Activated CD4-positive, alpha-beta T cell treated with anti-CD3 and anti-CD28 coated beads, Interleukin-2, amount 50 U/mL, for 16 hours (primary cell): ENCODE data around the gene SLC22A9.
"Not testable (repeated sequence)": the region's sequence is repeated elsewhere in the genome, so short reads cannot be mapped to it uniquely, and the experiment has no call there.

ENCODE experiments used
- DNase-seq: peaks from one replicate; pipeline ENCODE4 v3.0.0-alpha.2; 2020

The SLC22A9 gene

GRCh38 chr11:63369165-63369970, at the start of gene SLC22A9:
Gene SLC22A9, plus strand, starts transcription at chr11:63369785. Its CDS starts 272 bp downstream, at chr11:63370057.
- no peak for DNase-seq

DNA sequence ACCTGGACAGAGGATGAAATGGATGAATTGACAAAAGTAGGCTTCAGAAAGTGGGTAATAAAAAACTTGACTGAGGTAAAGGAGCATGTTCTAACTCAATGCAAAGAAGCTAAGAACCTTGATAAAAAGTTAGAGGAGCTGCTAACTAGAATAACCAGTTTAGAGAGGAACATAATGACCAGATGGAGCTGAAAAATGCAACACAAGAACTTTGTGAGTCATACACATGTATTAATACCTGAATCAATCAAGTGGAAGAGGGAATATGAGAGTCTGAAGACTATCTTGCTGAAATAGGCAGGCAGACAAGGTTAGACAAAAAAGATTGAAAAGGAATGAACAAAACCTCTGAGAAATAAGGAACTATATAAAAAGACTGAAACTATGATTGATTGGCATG, 47.9 kb upstream of the SLC22A9 start:
- DNase-seq: no peak

DNA sequence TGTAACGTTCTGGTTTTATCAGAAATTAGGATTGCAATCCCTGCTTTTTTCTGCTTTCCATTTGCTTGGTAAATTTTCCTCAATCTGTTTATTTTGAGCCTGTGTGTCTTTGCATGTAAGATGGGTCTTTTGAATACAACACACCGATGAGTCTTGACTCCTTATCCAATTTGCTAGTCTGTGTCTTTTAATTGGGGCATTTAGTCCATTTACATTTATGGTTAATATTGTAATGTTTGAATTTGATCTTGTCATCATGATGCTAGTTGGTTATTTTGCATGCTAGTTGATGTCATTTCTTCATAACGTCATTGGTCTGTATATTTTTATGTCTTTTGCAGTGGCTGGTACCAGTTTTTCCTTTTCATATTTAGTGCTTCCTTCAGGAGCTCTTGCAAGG, 34.5 kb upstream of the SLC22A9 start:
- DNase-seq: not testable (repeated sequence)

- DNase-seq: no peak
Observed at GRCh38 chr11:63337070-63337469, 32.5 kb upstream of the SLC22A9 start.

DNA sequence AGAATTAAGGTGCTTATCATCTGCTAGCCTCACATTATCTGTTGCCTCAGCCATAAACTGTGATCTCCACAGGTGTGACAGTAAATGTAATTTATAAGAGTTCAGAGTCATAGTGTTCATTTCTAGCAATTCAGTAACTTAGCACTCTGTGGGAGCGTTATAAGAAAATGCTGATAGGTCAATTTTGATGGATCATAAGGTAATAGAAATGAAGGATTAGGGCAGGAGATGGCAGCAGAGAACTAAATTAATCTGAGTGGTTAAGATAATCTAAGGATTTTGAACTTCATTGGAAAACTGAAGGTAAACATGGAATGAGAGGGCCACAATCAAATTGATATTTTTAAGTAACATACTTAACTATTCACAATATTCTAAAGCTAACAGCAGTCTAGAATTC, 26.5 kb upstream of the SLC22A9 start:
- DNase-seq: no peak

- no peak for DNase-seq
Observed at GRCh38 chr11:63352144-63352543, 17.4 kb upstream of the SLC22A9 start.

GRCh38 chr11:63362196-63362793, 7.3 kb upstream of the SLC22A9 start:
- DNase-seq: no peak

DNA sequence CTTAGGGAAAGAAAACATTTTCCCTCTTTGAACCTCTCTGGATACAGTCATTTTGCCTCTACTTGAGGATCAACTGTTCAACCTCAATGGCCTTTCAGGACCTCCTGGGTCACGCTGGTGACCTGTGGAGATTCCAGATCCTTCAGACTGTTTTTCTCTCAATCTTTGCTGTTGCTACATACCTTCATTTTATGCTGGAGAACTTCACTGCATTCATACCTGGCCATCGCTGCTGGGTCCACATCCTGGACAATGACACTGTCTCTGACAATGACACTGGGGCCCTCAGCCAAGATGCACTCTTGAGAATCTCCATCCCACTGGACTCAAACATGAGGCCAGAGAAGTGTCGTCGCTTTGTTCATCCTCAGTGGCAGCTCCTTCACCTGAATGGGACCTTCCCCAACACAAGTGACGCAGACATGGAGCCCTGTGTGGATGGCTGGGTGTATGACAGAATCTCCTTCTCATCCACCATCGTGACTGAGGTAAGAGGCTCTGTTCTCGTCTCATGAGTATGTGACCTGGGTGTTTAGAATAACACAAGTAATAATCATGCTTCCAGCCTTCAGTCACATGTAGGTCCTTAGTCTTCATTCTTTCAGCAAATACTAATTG, 495 bp downstream of the SLC22A9 start:
- DNase-seq: no peak

GRCh38 chr11:63371396-63371795, 1.8 kb downstream of the SLC22A9 start:
- DNase-seq: no peak

DNA sequence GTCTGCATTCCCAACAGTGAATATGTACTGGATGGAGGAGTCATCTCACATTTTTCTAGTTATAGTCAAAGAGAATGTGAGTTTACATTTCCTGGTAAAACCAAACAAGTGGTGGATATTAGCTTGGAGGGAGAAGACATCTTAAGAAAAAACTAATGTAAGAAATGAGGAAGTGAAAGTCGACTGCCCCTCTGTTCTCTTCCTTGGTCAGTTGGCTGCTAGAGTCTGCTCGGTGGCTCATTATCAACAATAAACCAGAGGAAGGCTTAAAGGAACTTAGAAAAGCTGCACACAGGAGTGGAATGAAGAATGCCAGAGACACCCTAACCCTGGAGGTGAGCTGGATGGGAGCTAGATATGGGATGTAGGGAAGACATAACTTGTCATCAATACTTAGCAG, 5.8 kb downstream of the SLC22A9 start:
- DNase-seq: no peak

DNA sequence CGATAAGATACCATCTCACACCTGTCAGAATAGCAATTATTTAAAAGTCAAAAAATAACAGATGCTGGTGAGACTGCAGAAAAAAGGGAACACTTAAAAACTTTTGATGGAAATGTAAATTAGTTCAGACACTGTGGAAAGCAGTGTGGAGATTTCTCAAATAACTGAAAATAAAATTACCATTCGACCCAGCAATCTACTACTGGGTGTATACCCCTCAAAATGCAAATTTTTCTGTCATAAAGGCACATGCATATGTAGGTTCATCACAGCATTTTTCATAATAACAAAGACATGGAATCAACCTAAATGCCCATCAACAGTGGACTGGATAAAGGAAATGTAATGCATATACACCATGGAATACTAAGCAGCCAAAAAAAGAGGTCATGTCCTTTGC, 10.5 kb downstream of the SLC22A9 start:
- no peak for DNase-seq

- DNase-seq: no peak
Observed at GRCh38 chr11:63395697-63396096, 26.1 kb downstream of the SLC22A9 start.

DNA sequence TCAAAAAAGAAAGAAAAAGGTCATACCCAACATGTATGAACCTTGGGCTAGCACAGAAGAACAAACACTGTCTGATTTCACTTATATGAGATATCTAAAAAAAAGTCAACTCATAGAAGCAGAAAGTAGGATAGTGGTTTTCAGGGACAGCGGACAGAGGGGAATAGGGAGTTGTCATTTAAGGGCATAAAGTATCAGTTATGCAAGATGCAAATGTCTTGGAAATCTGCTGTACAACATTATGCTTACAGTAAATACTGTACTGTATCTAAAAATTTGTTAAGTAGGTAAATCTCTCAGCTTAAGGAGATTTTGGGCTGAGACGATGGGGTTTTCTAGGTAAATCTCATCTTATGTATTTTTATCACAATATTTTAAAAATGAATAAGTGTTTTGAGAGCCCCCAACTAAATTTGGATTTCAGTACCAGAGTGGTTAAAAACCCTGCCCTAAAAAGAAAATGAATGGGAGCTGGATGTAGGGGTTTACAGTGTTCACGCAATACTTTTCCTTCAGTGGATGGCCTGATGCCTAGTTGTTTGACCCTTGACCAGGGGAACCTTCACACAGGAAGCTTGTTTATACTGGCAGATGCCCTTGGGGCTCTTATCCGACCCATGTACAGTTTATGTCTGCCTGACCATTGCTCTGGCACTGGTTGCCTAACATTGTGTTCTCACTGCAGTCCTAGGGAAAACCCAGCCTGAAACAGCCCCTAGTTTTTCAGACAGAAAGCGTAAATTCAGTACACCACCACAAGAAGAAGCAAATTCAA, 34.8 kb downstream of the SLC22A9 start:
- no peak for DNase-seq

GRCh38 chr11:63405114-63405513, 35.5 kb downstream of the SLC22A9 start:
- no peak for DNase-seq

DNA sequence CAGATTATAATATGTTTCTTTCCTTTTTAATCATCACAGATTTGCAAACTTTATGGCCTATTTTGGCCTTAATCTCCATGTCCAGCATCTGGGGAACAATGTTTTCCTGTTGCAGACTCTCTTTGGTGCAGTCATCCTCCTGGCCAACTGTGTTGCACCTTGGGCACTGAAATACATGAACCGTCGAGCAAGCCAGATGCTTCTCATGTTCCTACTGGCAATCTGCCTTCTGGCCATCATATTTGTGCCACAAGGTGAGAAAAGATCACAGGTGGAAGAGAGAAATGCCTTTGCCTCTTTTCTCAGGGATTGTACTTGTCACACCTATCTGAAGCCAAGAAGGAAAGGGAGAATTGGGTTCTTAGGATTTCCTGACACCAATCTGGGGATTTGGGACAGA, 36.9 kb downstream of the SLC22A9 start:
- DNase-seq: no peak

DNA sequence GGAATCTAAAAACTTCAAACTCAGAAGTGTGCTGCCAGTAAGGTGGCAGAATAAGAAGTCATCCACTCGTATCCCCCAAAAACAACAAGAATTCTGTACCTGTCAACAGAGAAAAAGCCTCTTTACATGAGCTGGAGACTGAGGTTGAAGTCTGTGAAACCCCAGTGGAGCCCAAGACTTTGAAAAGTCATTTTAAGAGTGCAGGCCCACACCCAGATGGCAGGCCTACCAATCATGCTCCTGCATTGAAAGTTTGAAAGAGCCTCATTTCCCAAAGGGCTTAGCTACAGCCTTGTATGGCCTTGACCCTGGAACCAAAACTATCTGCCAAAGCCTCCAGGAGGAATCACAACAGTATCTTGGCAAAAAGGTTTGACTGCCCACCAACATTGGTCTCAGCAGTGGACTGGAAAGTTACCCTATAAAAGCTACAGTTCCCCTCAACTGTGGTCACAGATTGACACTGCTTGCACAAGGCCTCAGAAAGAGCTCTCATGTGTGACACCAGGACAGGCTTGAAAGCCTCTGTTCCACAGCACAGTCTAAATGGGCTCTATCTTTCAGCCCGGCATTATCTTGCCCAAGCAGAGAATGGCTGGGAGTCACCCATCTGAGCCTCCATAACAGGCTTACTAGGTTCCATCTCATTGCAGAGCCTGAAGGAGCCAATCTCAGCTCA, 47.7 kb downstream of the SLC22A9 start:
- no peak for DNase-seq

GRCh38 chr11:63427971-63428508, 58.5 kb downstream of the SLC22A9 start:
- DNase-seq: no peak

- DNase-seq: not testable (repeated sequence)
Observed at GRCh38 chr11:63430731-63431130, 61.1 kb downstream of the SLC22A9 start.

GRCh38 chr11:63435351-63435750, 65.8 kb downstream of the SLC22A9 start:
- DNase-seq: not testable (repeated sequence)

GRCh38 chr11:63435831-63436230, 66.2 kb downstream of the SLC22A9 start:
- not testable (repeated sequence) for DNase-seq

GRCh38 chr11:63443714-63444113, 74.1 kb downstream of the SLC22A9 start:
- no peak for DNase-seq

DNA sequence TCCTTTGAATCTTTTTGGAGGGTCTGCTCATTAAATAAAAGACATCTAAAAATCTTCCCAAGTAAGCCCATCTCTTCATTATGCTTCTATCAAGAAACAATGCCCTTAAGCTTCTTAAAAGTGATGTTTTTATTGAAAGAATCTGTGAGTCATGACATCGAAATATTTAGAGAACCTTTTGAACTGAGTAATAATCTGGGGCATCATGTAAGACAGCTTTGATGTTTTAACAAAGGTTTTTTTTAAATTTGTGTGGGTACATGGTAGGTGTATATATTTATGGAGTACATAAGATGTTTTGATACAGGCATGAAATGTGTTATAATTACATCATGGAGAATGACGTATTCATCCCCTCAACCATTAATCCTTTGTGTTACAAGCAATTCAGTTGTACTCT, 74.6 kb downstream of the SLC22A9 start:
- no peak for DNase-seq
